Measurements from ENCODE around the gene DPP10.
"Not testable (repeated sequence)": the region's sequence is repeated elsewhere in the genome, so short reads cannot be mapped to it uniquely, and the experiment has no call there.

DPP10 gene

GRCh38 chr2:114933671-114934241, 491.3 kb downstream of the DPP10 start:
- no peak for FAIRE-seq
- DNase-seq (ENCODE audit: insufficient read length, low spot score) = no peak

GRCh38 chr2:114935031-114935430, 492.6 kb downstream of the DPP10 start:
- DNase-seq (ENCODE audit: insufficient read length, low spot score) = no peak
- no peak for FAIRE-seq

GRCh38 chr2:114937366-114937930, 495.0 kb downstream of the DPP10 start:
- DNase-seq (ENCODE audit: insufficient read length, low spot score) = no peak
- FAIRE-seq = no peak

- DNase-seq (ENCODE audit: insufficient read length, low spot score) (no peak), FAIRE-seq (no peak)
These were observed 498.5 kb downstream of the DPP10 start for GRCh38 chr2:114940785-114941458.

GRCh38 chr2:114949228-114949804, 506.9 kb downstream of the DPP10 start:
- FAIRE-seq (no peak), DNase-seq (ENCODE audit: insufficient read length, low spot score) (no peak)

- no peak for DNase-seq (ENCODE audit: insufficient read length, low spot score)
- FAIRE-seq = no peak
These were observed 517.9 kb downstream of the DPP10 start for GRCh38 chr2:114960389-114960788.

- FAIRE-seq (no peak), DNase-seq (ENCODE audit: insufficient read length, low spot score) (no peak)
These were observed 520.1 kb downstream of the DPP10 start for GRCh38 chr2:114962532-114962931.

GRCh38 chr2:114968748-114969400, 526.4 kb downstream of the DPP10 start:
- FAIRE-seq (no peak), DNase-seq (ENCODE audit: insufficient read length, low spot score) (no peak)

- FAIRE-seq; DNase-seq (ENCODE audit: insufficient read length, low spot score): not testable (repeated sequence)
These were observed 561.9 kb downstream of the DPP10 start for GRCh38 chr2:115004321-115004720.

GRCh38 chr2:115011721-115012120, 569.3 kb downstream of the DPP10 start:
- FAIRE-seq = no peak
- DNase-seq (ENCODE audit: insufficient read length, low spot score) = no peak

- DNase-seq (ENCODE audit: insufficient read length, low spot score); FAIRE-seq: not testable (repeated sequence)
These were observed 579.6 kb downstream of the DPP10 start for GRCh38 chr2:115022013-115022412.

GRCh38 chr2:115034801-115035200, 592.4 kb downstream of the DPP10 start:
- DNase-seq (ENCODE audit: insufficient read length, low spot score) (no peak), FAIRE-seq (no peak)

GRCh38 chr2:115036818-115037217, 594.4 kb downstream of the DPP10 start:
- DNase-seq (ENCODE audit: insufficient read length, low spot score) (no peak), FAIRE-seq (no peak)

- no peak for FAIRE-seq
These were observed 615.0 kb downstream of the DPP10 start for GRCh38 chr2:115057473-115057872.

GRCh38 chr2:115070002-115070401, 627.6 kb downstream of the DPP10 start:
- FAIRE-seq = no peak

More at GRCh38 chr2:115057473-115057872, 615.0 kb downstream of the DPP10 start:
- no peak for DNase-seq (ENCODE audit: insufficient read length, low spot score)

GRCh38 chr2:115071534-115071933, 629.1 kb downstream of the DPP10 start:
- no peak for FAIRE-seq
- no peak for DNase-seq (ENCODE audit: insufficient read length, low spot score)

More at GRCh38 chr2:115070002-115070401, 627.6 kb downstream of the DPP10 start:
- DNase-seq (ENCODE audit: insufficient read length, low spot score) = no peak

GRCh38 chr2:115075800-115076199, 633.4 kb downstream of the DPP10 start:
- DNase-seq (ENCODE audit: insufficient read length, low spot score) = no peak

GRCh38 chr2:115077626-115078025, 635.2 kb downstream of the DPP10 start:
- FAIRE-seq (no peak), DNase-seq (ENCODE audit: insufficient read length, low spot score) (no peak)

More at GRCh38 chr2:115075800-115076199, 633.4 kb downstream of the DPP10 start:
- FAIRE-seq = no peak

- no peak for DNase-seq (ENCODE audit: insufficient read length, low spot score)
These were observed 640.8 kb downstream of the DPP10 start for GRCh38 chr2:115083225-115083624.

GRCh38 chr2:115083711-115084110, 641.3 kb downstream of the DPP10 start:
- no peak for FAIRE-seq
- no peak for DNase-seq (ENCODE audit: insufficient read length, low spot score)

More at GRCh38 chr2:115083225-115083624, 640.8 kb downstream of the DPP10 start:
- no peak for FAIRE-seq

- FAIRE-seq (no peak), DNase-seq (ENCODE audit: insufficient read length, low spot score) (no peak)
These were observed 642.0 kb downstream of the DPP10 start for GRCh38 chr2:115084446-115084845.

All from GM19239 (cell line).